Osteocyte (in vitro differentiated cells): Measurements from ENCODE around the gene ZNF502. TPM values are rescaled to one million over a fixed set of nuclear protein-coding genes. Genes with fewer than 3 reads are reported as not detected.

Source experiments
- DNase-seq: peaks from one replicate; pipeline ENCODE4 v3.0.0; 2021; ENCODE audit warnings: mixed read lengths; ENCODE audit not compliant: unreplicated experiment; ENCODE audit errors: extremely low spot score
- H3K27ac Mint-ChIP-seq: one replicate; pipeline ENCODE4 v1.8.0; 2021; ENCODE audit warnings: mild to moderate bottlenecking, mixed read lengths; ENCODE audit not compliant: unreplicated experiment
- H3K27me3 Mint-ChIP-seq: one replicate; pipeline ENCODE4 v1.8.0; 2021; ENCODE audit warnings: mixed read lengths; ENCODE audit not compliant: unreplicated experiment
- H3K36me3 Mint-ChIP-seq: one replicate; pipeline ENCODE4 v1.8.0; 2021; ENCODE audit warnings: mixed read lengths; ENCODE audit not compliant: unreplicated experiment
- H3K4me1 Mint-ChIP-seq: one replicate; pipeline ENCODE4 v1.8.0; 2021; ENCODE audit warnings: mixed read lengths; ENCODE audit not compliant: unreplicated experiment
- H3K4me3 Mint-ChIP-seq: one replicate; pipeline ENCODE4 v1.8.0; 2021; ENCODE audit warnings: mild to moderate bottlenecking, moderate library complexity, mixed read lengths; ENCODE audit not compliant: unreplicated experiment
- H3K9me3 Mint-ChIP-seq: one replicate; pipeline ENCODE4 v1.8.0; 2021; ENCODE audit warnings: mixed read lengths; ENCODE audit not compliant: unreplicated experiment
- total RNA-seq: library from RNA; stranded (reverse); gene quantifications from 2 replicates; pipeline ENCODE4 v1.2.1, GENCODE V29; 2021
- TF ChIP-seq, protein P1 (sequence below): fragments of 200-600 bp; sonication (generic); IDR thresholded peaks from 2 replicates; pipeline ENCODE4 v1.5.0; 2021; ENCODE audit warnings: antibody characterized with exemption, mild to moderate bottlenecking, moderate library complexity

ZNF502 gene
- total RNA-seq, 1 donor from 2014 or later: not detected

DNA sequence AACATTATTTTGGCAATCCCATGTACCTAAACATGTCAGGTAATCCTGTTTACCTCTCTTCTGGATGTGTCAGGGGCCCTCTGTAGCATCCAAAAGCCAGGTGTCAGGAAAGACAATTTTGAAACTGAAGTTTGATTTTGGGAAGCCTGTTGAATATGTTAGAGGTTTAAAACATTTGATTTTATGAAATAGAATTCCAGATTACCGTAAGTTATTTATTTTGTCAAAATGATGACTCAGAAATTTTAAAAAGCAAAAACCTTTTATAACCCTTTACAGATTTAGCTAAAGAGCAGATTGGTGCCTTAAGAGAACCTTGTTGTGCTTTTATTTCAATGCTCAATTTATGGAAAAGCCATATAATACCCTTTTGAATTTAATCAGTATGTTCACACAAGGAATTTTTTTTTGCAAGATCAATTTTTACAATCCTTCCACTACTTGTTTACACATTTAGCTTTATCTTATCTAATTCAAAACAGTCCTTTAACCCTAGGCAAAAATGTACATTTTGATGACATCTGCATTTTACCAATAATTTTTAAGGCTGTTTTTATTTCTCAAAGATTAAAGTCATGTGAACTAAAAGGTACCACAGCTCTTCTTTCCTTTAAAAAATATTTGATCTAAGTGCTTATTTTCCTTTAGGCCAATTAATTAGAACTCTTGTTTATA, 59.1 kb downstream of the ZNF502 start:
- TF ChIP-seq, protein P1, sequence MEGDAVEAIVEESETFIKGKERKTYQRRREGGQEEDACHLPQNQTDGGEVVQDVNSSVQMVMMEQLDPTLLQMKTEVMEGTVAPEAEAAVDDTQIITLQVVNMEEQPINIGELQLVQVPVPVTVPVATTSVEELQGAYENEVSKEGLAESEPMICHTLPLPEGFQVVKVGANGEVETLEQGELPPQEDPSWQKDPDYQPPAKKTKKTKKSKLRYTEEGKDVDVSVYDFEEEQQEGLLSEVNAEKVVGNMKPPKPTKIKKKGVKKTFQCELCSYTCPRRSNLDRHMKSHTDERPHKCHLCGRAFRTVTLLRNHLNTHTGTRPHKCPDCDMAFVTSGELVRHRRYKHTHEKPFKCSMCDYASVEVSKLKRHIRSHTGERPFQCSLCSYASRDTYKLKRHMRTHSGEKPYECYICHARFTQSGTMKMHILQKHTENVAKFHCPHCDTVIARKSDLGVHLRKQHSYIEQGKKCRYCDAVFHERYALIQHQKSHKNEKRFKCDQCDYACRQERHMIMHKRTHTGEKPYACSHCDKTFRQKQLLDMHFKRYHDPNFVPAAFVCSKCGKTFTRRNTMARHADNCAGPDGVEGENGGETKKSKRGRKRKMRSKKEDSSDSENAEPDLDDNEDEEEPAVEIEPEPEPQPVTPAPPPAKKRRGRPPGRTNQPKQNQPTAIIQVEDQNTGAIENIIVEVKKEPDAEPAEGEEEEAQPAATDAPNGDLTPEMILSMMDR: no peak
- Mint-ChIP-seq H3K9me3 (peaks cover 14% of the 10 kb centered on the region), H3K4me1 (no peaks in the 10 kb centered on the region), H3K4me3 (no peak overlapping the region), H3K27ac (no peak overlapping the region), H3K27me3 (no peaks in the 10 kb centered on the region), H3K36me3 (peaks cover 13% of the 10 kb centered on the region)
- DNase-seq: no peak

DNA sequence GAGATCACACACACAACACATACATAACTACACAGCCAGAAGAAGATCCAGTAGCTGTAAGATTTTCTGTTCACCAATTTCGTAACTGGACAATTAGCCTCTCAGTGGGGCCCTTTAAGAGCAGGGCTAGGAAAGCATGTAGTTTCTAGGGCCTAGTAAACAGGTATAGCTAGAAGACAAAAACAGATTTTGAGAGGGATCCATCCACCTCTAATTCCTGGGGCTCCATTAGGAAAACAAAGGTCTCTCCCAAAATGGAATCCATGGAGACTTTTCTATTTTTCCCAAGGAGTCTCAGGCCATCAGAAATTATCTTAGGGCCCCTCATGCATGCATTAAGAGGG, 59.6 kb downstream of the ZNF502 start:
- DNase-seq: no peak
- Mint-ChIP-seq H3K36me3 (peaks cover 13% of the 10 kb centered on the region), H3K4me3 (no peak overlapping the region), H3K27me3 (no peaks in the 10 kb centered on the region), H3K4me1 (no peaks in the 10 kb centered on the region), H3K9me3 (peaks cover 14% of the 10 kb centered on the region), H3K27ac (no peak overlapping the region)
- TF ChIP-seq, protein P1: no peak

Other genes with a start within 250 kb of the ZNF502 start
- gene ZNF445, start 235.0 kb upstream of the ZNF502 start, total RNA-seq: 26.1 and 28.2 TPM in 2 replicates
- gene ZKSCAN7, start 157.5 kb upstream of the ZNF502 start, total RNA-seq: 7.4 TPM in 2 replicates
- 6.7 and 11.2 TPM in 2 replicates for gene ZNF660, start 127.7 kb upstream of the ZNF502 start, total RNA-seq
- gene ZNF197, start 87.6 kb upstream of the ZNF502 start, total RNA-seq: 20.1 and 21.9 TPM in 2 replicates
- gene ZNF35, start 63.9 kb upstream of the ZNF502 start, total RNA-seq: 13.7 and 13.9 TPM in 2 replicates
- gene ZNF501, start 17.0 kb downstream of the ZNF502 start, total RNA-seq: 4.0 and 4.9 TPM in 2 replicates
- 32.5 and 35.1 TPM in 2 replicates for gene KIAA1143, start 49.0 kb downstream of the ZNF502 start, total RNA-seq
- gene KIF15, start 49.1 kb downstream of the ZNF502 start, total RNA-seq: 2.7 and 3.1 TPM in 2 replicates
- gene TMEM42, start 149.3 kb downstream of the ZNF502 start, total RNA-seq: 18.9 and 19.4 TPM in 2 replicates
- 0.26 TPM in 1 of 2 replicates, not detected in the other for gene TGM4, start 161.9 kb downstream of the ZNF502 start, total RNA-seq